Panc1 (cell line): ENCODE data around the gene JAM2.

Experiments used
- POLR2AphosphoS5 ChIP-seq: IDR thresholded peaks from 2 replicates; pipeline ENCODE4 v1.6.1; 2012; ENCODE audit warnings: mild to moderate bottlenecking, low read depth, low read length, moderate library complexity
- TCF7L2 ChIP-seq: IDR thresholded peaks from 2 replicates; pipeline ENCODE4 v1.6.1; 2011; ENCODE audit warnings: mild to moderate bottlenecking, low read depth, low read length, inconsistent platforms
- TF ChIP-seq, protein P1 (sequence below): fragments of 450-650 bp; IDR thresholded peaks from 2 replicates; pipeline ENCODE4 v1.5.1; 2017; ENCODE audit warnings: mild to moderate bottlenecking
- TF ChIP-seq, protein P2 (sequence below), 2 experiments: IDR thresholded peaks; 2 replicates each; pipeline ENCODE4 v1.6.1; 2011 to 2012; ENCODE audit warnings: low read depth in 2 of 2, control low read depth in 1 of 2, low read length in 1 of 2, mild to moderate bottlenecking in 1 of 2, moderate library complexity in 1 of 2; ENCODE audit not compliant: insufficient read depth in 1 of 2

DNA sequence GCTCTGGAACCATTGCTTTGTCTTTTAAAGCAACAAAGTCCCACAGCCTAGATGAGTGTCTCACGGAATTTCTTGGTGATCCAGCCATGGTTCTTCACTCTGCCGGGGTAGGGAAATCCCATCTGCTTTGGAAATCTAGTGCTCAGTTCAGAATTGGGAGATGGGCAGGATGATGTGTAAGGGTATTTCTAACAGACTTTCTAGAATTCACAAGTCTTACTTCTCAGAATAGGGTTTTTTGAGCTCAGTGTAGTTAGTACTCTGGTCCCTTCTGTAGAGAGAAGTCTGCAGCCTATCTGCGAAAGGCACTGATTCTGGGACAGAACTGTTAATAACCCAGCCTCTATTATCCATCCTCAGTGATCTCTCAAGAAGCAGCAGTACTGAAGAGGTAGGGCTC is 121.0 kb downstream of the JAM2 start:
- TF ChIP-seq, protein P1, sequence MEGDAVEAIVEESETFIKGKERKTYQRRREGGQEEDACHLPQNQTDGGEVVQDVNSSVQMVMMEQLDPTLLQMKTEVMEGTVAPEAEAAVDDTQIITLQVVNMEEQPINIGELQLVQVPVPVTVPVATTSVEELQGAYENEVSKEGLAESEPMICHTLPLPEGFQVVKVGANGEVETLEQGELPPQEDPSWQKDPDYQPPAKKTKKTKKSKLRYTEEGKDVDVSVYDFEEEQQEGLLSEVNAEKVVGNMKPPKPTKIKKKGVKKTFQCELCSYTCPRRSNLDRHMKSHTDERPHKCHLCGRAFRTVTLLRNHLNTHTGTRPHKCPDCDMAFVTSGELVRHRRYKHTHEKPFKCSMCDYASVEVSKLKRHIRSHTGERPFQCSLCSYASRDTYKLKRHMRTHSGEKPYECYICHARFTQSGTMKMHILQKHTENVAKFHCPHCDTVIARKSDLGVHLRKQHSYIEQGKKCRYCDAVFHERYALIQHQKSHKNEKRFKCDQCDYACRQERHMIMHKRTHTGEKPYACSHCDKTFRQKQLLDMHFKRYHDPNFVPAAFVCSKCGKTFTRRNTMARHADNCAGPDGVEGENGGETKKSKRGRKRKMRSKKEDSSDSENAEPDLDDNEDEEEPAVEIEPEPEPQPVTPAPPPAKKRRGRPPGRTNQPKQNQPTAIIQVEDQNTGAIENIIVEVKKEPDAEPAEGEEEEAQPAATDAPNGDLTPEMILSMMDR, result no peak
- no peak for TF ChIP-seq POLR2AphosphoS5
- TF ChIP-seq, protein P2, sequence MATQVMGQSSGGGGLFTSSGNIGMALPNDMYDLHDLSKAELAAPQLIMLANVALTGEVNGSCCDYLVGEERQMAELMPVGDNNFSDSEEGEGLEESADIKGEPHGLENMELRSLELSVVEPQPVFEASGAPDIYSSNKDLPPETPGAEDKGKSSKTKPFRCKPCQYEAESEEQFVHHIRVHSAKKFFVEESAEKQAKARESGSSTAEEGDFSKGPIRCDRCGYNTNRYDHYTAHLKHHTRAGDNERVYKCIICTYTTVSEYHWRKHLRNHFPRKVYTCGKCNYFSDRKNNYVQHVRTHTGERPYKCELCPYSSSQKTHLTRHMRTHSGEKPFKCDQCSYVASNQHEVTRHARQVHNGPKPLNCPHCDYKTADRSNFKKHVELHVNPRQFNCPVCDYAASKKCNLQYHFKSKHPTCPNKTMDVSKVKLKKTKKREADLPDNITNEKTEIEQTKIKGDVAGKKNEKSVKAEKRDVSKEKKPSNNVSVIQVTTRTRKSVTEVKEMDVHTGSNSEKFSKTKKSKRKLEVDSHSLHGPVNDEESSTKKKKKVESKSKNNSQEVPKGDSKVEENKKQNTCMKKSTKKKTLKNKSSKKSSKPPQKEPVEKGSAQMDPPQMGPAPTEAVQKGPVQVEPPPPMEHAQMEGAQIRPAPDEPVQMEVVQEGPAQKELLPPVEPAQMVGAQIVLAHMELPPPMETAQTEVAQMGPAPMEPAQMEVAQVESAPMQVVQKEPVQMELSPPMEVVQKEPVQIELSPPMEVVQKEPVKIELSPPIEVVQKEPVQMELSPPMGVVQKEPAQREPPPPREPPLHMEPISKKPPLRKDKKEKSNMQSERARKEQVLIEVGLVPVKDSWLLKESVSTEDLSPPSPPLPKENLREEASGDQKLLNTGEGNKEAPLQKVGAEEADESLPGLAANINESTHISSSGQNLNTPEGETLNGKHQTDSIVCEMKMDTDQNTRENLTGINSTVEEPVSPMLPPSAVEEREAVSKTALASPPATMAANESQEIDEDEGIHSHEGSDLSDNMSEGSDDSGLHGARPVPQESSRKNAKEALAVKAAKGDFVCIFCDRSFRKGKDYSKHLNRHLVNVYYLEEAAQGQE (IDR thresholded peaks at IDR 0.05; ENCODE audit: insufficient read depth in 1 of 2, low read depth in 2 of 2, low read length in 1 of 2), result no peak
- no peak for TF ChIP-seq TCF7L2
